ENCODE data around the gene PTTG1IP2.
A peak's percentile ranks its signal among the peaks of the same experiment; 100 is the strongest.

The PTTG1IP2 gene

GRCh38 chr7:90469554-90469953, at the start of gene PTTG1IP2:
Gene PTTG1IP2, plus strand, starts transcription at chr7:90469639. Its CDS starts 148 bp downstream, at chr7:90469787.
- DNase-seq (ENCODE audit: low read depth), result no peak

- no peak for DNase-seq (ENCODE audit: low read depth)
These were observed 47.8 kb upstream of the PTTG1IP2 start for GRCh38 chr7:90421651-90422050.

- DNase-seq (ENCODE audit: low read depth), result no peak
These were observed 44.7 kb upstream of the PTTG1IP2 start for GRCh38 chr7:90424720-90425119.

GRCh38 chr7:90425376-90425775, 44.1 kb upstream of the PTTG1IP2 start:
- DNase-seq (ENCODE audit: low read depth), result no peak

- peak; percentile 9 for DNase-seq (ENCODE audit: low read depth)
These were observed 38.6 kb upstream of the PTTG1IP2 start for GRCh38 chr7:90430614-90431460.

- DNase-seq (ENCODE audit: low read depth), result no peak
These were observed 36.7 kb upstream of the PTTG1IP2 start for GRCh38 chr7:90432752-90433151.

GRCh38 chr7:90433221-90433620, 36.2 kb upstream of the PTTG1IP2 start:
- DNase-seq (ENCODE audit: low read depth), result no peak

GRCh38 chr7:90445633-90446032, 23.8 kb upstream of the PTTG1IP2 start:
- no peak for DNase-seq (ENCODE audit: low read depth)

GRCh38 chr7:90446137-90446899, 23.1 kb upstream of the PTTG1IP2 start:
- DNase-seq (ENCODE audit: low read depth), result no peak

GRCh38 chr7:90453259-90453891, 16.1 kb upstream of the PTTG1IP2 start:
- DNase-seq (ENCODE audit: low read depth), result no peak

GRCh38 chr7:90453931-90454330, 15.5 kb upstream of the PTTG1IP2 start:
- no peak for DNase-seq (ENCODE audit: low read depth)

- peak; percentile 61 for DNase-seq (ENCODE audit: low read depth)
These were observed 14.0 kb upstream of the PTTG1IP2 start for GRCh38 chr7:90455163-90456030.

- DNase-seq (ENCODE audit: low read depth), result no peak
These were observed 11.3 kb upstream of the PTTG1IP2 start for GRCh38 chr7:90458104-90458503.

GRCh38 chr7:90459888-90460287, 9.6 kb upstream of the PTTG1IP2 start:
- DNase-seq (ENCODE audit: low read depth), result no peak

- DNase-seq (ENCODE audit: low read depth), result no peak
These were observed 8.2 kb upstream of the PTTG1IP2 start for GRCh38 chr7:90461219-90461618.

- DNase-seq (ENCODE audit: low read depth), result peak; percentile 16
These were observed 6.2 kb upstream of the PTTG1IP2 start for GRCh38 chr7:90463151-90463628.

- DNase-seq (ENCODE audit: low read depth), result no peak
These were observed 3.6 kb upstream of the PTTG1IP2 start for GRCh38 chr7:90465816-90466215.

- no peak for DNase-seq (ENCODE audit: low read depth)
These were observed 3.5 kb downstream of the PTTG1IP2 start for GRCh38 chr7:90472805-90473540.

- no peak for DNase-seq (ENCODE audit: low read depth)
These were observed 4.4 kb downstream of the PTTG1IP2 start for GRCh38 chr7:90473814-90474213.

- DNase-seq (ENCODE audit: low read depth), result peak; percentile 85
These were observed 5.1 kb downstream of the PTTG1IP2 start for GRCh38 chr7:90474284-90475210.
